SK-N-SH treated with all-trans-retinoic acid at 6 μM for 48 hours (cell line): Measurements from ENCODE around the gene RASAL2.

Source experiments
- ATAC-seq: fragments of 200-7000 bp; cut with Tn5 transposase; 3 replicates; pipeline ENCODE4 v1.9.1; 2020; ENCODE audit warnings: mild to moderate bottlenecking, moderate library complexity
- ARNTL ChIP-seq: fragments of 450-650 bp; formaldehyde crosslinking; IDR thresholded peaks from 2 replicates; pipeline ENCODE4 v1.5.0; 2020; ENCODE audit warnings: low read depth, mild to moderate bottlenecking, moderate library complexity, borderline replicate concordance
- CSDC2 ChIP-seq: fragments of 250-450 bp; sonication (Bioruptor Pico); IDR thresholded peaks from 2 replicates; pipeline ENCODE4 v1.5.0; 2020; ENCODE audit warnings: mild to moderate bottlenecking, moderate library complexity
- ESRRG ChIP-seq: fragments of 250-450 bp; sonication (Bioruptor Pico); IDR thresholded peaks from 2 replicates; pipeline ENCODE4 v1.6.1; 2021; ENCODE audit warnings: mild to moderate bottlenecking
- ISL1 ChIP-seq: fragments of 250-450 bp; sonication (Bioruptor Pico); IDR thresholded peaks from 2 replicates; pipeline ENCODE4 v2.1.2; 2022; ENCODE audit warnings: mild to moderate bottlenecking, moderate library complexity
- OSR1 ChIP-seq: fragments of 250-450 bp; sonication (Bioruptor Pico); IDR thresholded peaks from 2 replicates; pipeline ENCODE4 v1.8.0; 2022; ENCODE audit warnings: moderate library complexity, mild to moderate bottlenecking, inconsistent platforms
- POU6F1 ChIP-seq: fragments of 250-450 bp; sonication (Bioruptor Pico); IDR thresholded peaks from 2 replicates; pipeline ENCODE4 v1.8.0; 2021; ENCODE audit warnings: low read depth, mild to moderate bottlenecking, moderate library complexity, borderline replicate concordance
- PPARA ChIP-seq: fragments of 250-450 bp; sonication (Bioruptor Pico); IDR thresholded peaks from 2 replicates; pipeline ENCODE4 v1.5.0; 2020; ENCODE audit warnings: mild to moderate bottlenecking, borderline replicate concordance
- RARB ChIP-seq: fragments of 250-450 bp; sonication (Bioruptor Pico); IDR thresholded peaks from 2 replicates; pipeline ENCODE4 v1.8.0; 2021; ENCODE audit warnings: mild to moderate bottlenecking, moderate library complexity
- SNAI2 ChIP-seq: fragments of 250-450 bp; sonication (Bioruptor Pico); IDR thresholded peaks from 2 replicates; pipeline ENCODE4 v1.5.0; 2020; ENCODE audit warnings: mild to moderate bottlenecking, moderate library complexity
- TCF4 ChIP-seq: fragments of 250-450 bp; sonication (Bioruptor Pico); IDR thresholded peaks from 2 replicates; pipeline ENCODE4 v1.8.0; 2021; ENCODE audit warnings: mild to moderate bottlenecking, moderate library complexity, borderline replicate concordance
- TOX ChIP-seq: fragments of 250-450 bp; sonication (Bioruptor Pico); IDR thresholded peaks from 2 replicates; pipeline ENCODE4 v1.8.0; 2021; ENCODE audit warnings: mild to moderate bottlenecking, moderate library complexity, borderline replicate concordance
- TSHZ2 ChIP-seq: fragments of 250-450 bp; sonication (Bioruptor Pico); IDR thresholded peaks from 2 replicates; pipeline ENCODE4 v1.5.0; 2020; ENCODE audit warnings: mild to moderate bottlenecking, moderate library complexity
- ZC3H10 ChIP-seq: fragments of 250-450 bp; sonication (Bioruptor Pico); IDR thresholded peaks from 2 replicates; pipeline ENCODE4 v1.5.1; 2021; ENCODE audit warnings: mild to moderate bottlenecking, moderate library complexity
- ZFP3 ChIP-seq: fragments of 250-450 bp; sonication (Bioruptor Pico); IDR thresholded peaks from 2 replicates; pipeline ENCODE4 v1.5.0; 2020; ENCODE audit warnings: mild to moderate bottlenecking, moderate library complexity
- ZFP30 ChIP-seq: fragments of 450-650 bp; formaldehyde crosslinking; IDR thresholded peaks from 2 replicates; pipeline ENCODE4 v1.5.0; 2022; ENCODE audit warnings: mild to moderate bottlenecking, moderate library complexity
- ZNF70 ChIP-seq: fragments of 450-650 bp; formaldehyde crosslinking; IDR thresholded peaks from 2 replicates; pipeline ENCODE4 v1.5.0; 2020; ENCODE audit warnings: mild to moderate bottlenecking, moderate library complexity
- ZNF8 ChIP-seq: fragments of 450-650 bp; formaldehyde crosslinking; IDR thresholded peaks from 2 replicates; pipeline ENCODE4 v1.5.0; 2020; ENCODE audit warnings: mild to moderate bottlenecking, moderate library complexity
- TF ChIP-seq, protein P1 (sequence below): fragments of 250-450 bp; sonication (Bioruptor Pico); IDR thresholded peaks from 2 replicates; pipeline ENCODE4 v1.8.0; 2020; ENCODE audit warnings: mild to moderate bottlenecking, moderate library complexity, borderline replicate concordance
- TF ChIP-seq, protein P2 (sequence below): fragments of 250-450 bp; sonication (Bioruptor Pico); IDR thresholded peaks from 2 replicates; pipeline ENCODE4 v1.5.1; 2020; ENCODE audit warnings: low read depth, mild to moderate bottlenecking, moderate library complexity
- TF ChIP-seq, protein P3 (sequence below): fragments of 250-450 bp; sonication (Bioruptor Pico); IDR thresholded peaks from 2 replicates; pipeline ENCODE4 v1.5.1; 2021; ENCODE audit warnings: mild to moderate bottlenecking, moderate library complexity

The RASAL2 gene

GRCh38 chr1:178530502-178530901 lies 436.6 kb downstream of the RASAL2 start (continued):
- TF ChIP-seq ISL1 (CRISPR knock-in tag), result no peak

DNA sequence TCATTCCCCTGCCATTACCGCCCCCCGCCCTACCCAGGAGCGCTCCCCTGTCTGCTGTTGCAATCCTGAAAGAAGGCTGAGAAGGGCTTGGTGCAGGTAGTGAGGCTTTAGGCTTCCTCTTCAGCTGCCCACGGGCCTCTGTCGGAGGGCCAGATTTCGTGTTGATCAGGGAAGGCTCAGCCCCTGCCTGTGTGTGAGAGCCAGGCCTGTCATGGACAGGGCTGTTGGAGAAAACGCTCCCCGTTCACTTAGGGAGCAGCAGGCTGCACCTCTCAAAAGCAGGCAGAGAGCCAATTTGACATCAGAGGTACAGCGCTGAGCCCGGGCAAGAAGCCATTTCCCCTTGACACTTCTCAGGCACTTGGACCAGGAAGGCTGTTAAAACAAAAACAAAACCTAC lies 438.0 kb downstream of the RASAL2 start:
- peak; percentile 19 for ATAC-seq

DNA sequence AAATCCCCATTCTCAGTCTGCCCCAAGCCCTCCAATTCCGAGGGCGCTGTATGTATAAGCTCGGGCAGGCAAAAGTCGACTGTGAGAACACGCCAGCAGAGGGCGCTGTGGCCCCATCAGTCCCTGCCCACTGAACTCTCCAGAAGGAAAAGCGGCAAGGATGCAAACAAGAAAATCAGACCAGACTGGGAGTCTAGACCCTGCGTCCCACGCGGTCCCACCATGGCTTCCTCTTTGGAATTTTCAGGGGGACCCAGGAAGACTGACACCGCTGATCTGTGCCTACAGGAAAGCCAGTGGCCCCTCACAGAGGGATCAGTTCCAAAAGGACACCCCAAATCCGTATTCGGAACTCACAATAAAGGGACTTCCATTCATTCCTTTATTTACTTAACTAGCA lies 438.5 kb downstream of the RASAL2 start:
- peak; percentile 85 for ATAC-seq
- no peak for TF ChIP-seq ARNTL (CRISPR knock-in tag)
- no peak for TF ChIP-seq ESRRG (CRISPR knock-in tag)
- no peak for TF ChIP-seq POU6F1 (CRISPR knock-in tag)
- TF ChIP-seq ZFP30 (CRISPR knock-in tag), result no peak
- TF ChIP-seq ZFP3, result no peak
- no peak for TF ChIP-seq RARB (CRISPR knock-in tag)
- no peak for TF ChIP-seq ZC3H10 (CRISPR knock-in tag)
- TF ChIP-seq, protein P1, sequence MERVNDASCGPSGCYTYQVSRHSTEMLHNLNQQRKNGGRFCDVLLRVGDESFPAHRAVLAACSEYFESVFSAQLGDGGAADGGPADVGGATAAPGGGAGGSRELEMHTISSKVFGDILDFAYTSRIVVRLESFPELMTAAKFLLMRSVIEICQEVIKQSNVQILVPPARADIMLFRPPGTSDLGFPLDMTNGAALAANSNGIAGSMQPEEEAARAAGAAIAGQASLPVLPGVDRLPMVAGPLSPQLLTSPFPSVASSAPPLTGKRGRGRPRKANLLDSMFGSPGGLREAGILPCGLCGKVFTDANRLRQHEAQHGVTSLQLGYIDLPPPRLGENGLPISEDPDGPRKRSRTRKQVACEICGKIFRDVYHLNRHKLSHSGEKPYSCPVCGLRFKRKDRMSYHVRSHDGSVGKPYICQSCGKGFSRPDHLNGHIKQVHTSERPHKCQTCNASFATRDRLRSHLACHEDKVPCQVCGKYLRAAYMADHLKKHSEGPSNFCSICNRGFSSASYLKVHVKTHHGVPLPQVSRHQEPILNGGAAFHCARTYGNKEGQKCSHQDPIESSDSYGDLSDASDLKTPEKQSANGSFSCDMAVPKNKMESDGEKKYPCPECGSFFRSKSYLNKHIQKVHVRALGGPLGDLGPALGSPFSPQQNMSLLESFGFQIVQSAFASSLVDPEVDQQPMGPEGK (CRISPR knock-in tag), result no peak
- TF ChIP-seq CSDC2, result no peak

More for the DNA sequence above, 438.0 kb downstream of the RASAL2 start:
- no peak for TF ChIP-seq CSDC2
- no peak for TF ChIP-seq TCF4
- TF ChIP-seq OSR1 (CRISPR knock-in tag), result no peak
- TF ChIP-seq ZFP3, result no peak
- TF ChIP-seq TSHZ2 (CRISPR knock-in tag), result no peak
- TF ChIP-seq ARNTL (CRISPR knock-in tag), result no peak
- TF ChIP-seq ISL1 (CRISPR knock-in tag), result no peak
- no peak for TF ChIP-seq POU6F1 (CRISPR knock-in tag)
- TF ChIP-seq RARB (CRISPR knock-in tag), result no peak
- TF ChIP-seq, protein P1 (CRISPR knock-in tag), result no peak
- TF ChIP-seq, protein P2, sequence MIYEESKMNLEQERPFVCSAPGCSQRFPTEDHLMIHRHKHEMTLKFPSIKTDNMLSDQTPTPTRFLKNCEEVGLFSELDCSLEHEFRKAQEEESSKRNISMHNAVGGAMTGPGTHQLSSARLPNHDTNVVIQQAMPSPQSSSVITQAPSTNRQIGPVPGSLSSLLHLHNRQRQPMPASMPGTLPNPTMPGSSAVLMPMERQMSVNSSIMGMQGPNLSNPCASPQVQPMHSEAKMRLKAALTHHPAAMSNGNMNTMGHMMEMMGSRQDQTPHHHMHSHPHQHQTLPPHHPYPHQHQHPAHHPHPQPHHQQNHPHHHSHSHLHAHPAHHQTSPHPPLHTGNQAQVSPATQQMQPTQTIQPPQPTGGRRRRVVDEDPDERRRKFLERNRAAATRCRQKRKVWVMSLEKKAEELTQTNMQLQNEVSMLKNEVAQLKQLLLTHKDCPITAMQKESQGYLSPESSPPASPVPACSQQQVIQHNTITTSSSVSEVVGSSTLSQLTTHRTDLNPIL (CRISPR knock-in tag), result no peak
- TF ChIP-seq, protein P3, sequence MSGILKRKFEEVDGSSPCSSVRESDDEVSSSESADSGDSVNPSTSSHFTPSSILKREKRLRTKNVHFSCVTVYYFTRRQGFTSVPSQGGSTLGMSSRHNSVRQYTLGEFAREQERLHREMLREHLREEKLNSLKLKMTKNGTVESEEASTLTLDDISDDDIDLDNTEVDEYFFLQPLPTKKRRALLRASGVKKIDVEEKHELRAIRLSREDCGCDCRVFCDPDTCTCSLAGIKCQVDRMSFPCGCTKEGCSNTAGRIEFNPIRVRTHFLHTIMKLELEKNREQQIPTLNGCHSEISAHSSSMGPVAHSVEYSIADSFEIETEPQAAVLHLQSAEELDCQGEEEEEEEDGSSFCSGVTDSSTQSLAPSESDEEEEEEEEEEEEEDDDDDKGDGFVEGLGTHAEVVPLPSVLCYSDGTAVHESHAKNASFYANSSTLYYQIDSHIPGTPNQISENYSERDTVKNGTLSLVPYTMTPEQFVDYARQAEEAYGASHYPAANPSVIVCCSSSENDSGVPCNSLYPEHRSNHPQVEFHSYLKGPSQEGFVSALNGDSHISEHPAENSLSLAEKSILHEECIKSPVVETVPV (CRISPR knock-in tag), result no peak
- no peak for TF ChIP-seq TOX (CRISPR knock-in tag)
- no peak for TF ChIP-seq ZC3H10 (CRISPR knock-in tag)
- TF ChIP-seq ESRRG (CRISPR knock-in tag), result no peak
- no peak for TF ChIP-seq PPARA (CRISPR knock-in tag)
- no peak for TF ChIP-seq ZFP30 (CRISPR knock-in tag)
- TF ChIP-seq SNAI2, result no peak
- TF ChIP-seq ZNF70, result no peak
- no peak for TF ChIP-seq ZNF8 (CRISPR knock-in tag)
